Activated CD4-positive, alpha-beta memory T cell treated with anti-CD3 and anti-CD28 coated beads, Interleukin-2, amount 10 ng/mL, durations not matched to agents 7 days and 5 days (primary cell): ENCODE results near the gene TMEM186. TPM values are rescaled to one million over a fixed set of nuclear protein-coding genes. Genes with fewer than 3 reads are reported as not detected.

Source experiments
- CTCF ChIA-PET: fragments of 350-600 bp; sonication (Branson Sonifier 250); formaldehyde crosslinking; loops from one replicate; lab custom pipeline; 2021; ENCODE audit warnings: antibody characterized with exemption, inconsistent platforms; lab: Charles Lee
- POLR2A ChIA-PET: fragments of 350-600 bp; sonication (Branson Sonifier 250); formaldehyde crosslinking; loops from one replicate; lab custom pipeline; 2021; ENCODE audit warnings: antibody characterized with exemption; lab: Charles Lee
- DNase-seq: peaks from one replicate; pipeline ENCODE4 v3.0.0-alpha.2; 2020
- H3K27ac Mint-ChIP-seq: one replicate; pipeline ENCODE4 v1.8.0; 2021; ENCODE audit warnings: mild to moderate bottlenecking, mixed read lengths
- H3K27me3 Mint-ChIP-seq: one replicate; pipeline ENCODE4 v1.8.0; 2021; ENCODE audit warnings: mixed read lengths
- H3K36me3 Mint-ChIP-seq: one replicate; pipeline ENCODE4 v1.8.0; 2021; ENCODE audit warnings: low read depth, mixed read lengths
- H3K4me1 Mint-ChIP-seq: one replicate; pipeline ENCODE4 v1.8.0; 2021; ENCODE audit warnings: mixed read lengths
- H3K4me3 Mint-ChIP-seq: one replicate; pipeline ENCODE4 v1.8.0; 2021; ENCODE audit warnings: mild to moderate bottlenecking, mixed read lengths
- H3K9me3 Mint-ChIP-seq: one replicate; pipeline ENCODE4 v1.8.0; 2021; ENCODE audit warnings: mixed read lengths
- total RNA-seq, 2 experiments: library from RNA; stranded (reverse); gene quantifications; one replicate each; pipeline ENCODE4 v1.2.3, GENCODE V29; 2021

Gene TMEM186
- total RNA-seq, 2 experiments from 2014 or later: 12.2 to 12.6 TPM

- no peaks in the 10 kb centered on the region for H3K27me3 Mint-ChIP-seq
- ChIA-PET CTCF (no interaction called here), POLR2A (interaction anchor here (1.1 to 1.4 kb wide), 3 partner anchors 11 to 40 kb away, joined by 3 to 7 read pairs (median 4); partner anchors contain the start of gene CARHSP1)
- no peak for DNase-seq
- peaks cover 69% of the 10 kb centered on the region for H3K36me3 Mint-ChIP-seq
- H3K9me3 Mint-ChIP-seq: no peaks in the 10 kb centered on the region
- no peak overlapping the region for H3K4me3 Mint-ChIP-seq
- H3K4me1 Mint-ChIP-seq: peaks cover 24% of the 10 kb centered on the region
- H3K27ac Mint-ChIP-seq: peak overlapping the region; percentile 28
Measured at GRCh38 chr16:8828541-8829165, 31.2 kb upstream of the TMEM186 start.

- POLR2A ChIA-PET: interaction anchor here (0.9 to 1.5 kb wide), 4 partner anchors 9 to 43 kb away, joined by 3 to 5 read pairs (median 3); partner anchors contain the start of gene CARHSP1
- DNase-seq: no peak
- Mint-ChIP-seq H3K9me3 (no peaks in the 10 kb centered on the region), H3K4me1 (peaks cover 14% of the 10 kb centered on the region), H3K36me3 (peaks cover 65% of the 10 kb centered on the region), H3K4me3 (no peak overlapping the region), H3K27ac (no peak overlapping the region), H3K27me3 (no peaks in the 10 kb centered on the region)
- CTCF ChIA-PET: interaction anchor here (1.4 kb wide), 1 partner anchor 110 kb away, joined by 6 read pairs; no protein-coding TSS in a partner anchor
Measured at GRCh38 chr16:8826278-8826879, 28.9 kb upstream of the TMEM186 start.

DNA sequence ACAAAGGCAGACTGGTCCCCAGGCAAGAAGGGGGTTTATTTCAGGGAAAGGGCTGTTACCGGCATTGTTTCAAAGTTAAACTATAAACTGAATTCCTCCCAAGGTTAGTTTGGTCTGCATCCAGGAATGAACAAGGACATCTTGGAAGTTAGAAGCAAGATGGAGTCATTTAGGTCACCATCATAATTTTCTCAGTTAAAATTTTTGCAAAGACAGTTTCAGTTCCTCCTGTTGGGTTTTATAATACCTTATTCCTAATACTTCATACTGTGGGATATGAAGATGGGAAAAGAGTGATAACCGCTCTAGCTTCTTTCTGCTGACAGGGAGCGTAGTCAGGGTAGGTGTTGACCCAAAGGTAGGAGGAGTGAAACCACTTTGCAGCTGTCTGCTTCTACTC lies 25.0 kb upstream of the TMEM186 start:
- Mint-ChIP-seq H3K27me3 (no peaks in the 10 kb centered on the region), H3K36me3 (peaks cover 61% of the 10 kb centered on the region), H3K4me3 (no peak overlapping the region), H3K27ac (peak overlapping the region; percentile 9), H3K4me1 (peaks cover 16% of the 10 kb centered on the region), H3K9me3 (no peaks in the 10 kb centered on the region)
- ChIA-PET CTCF (interaction anchor here (0.5 to 1.3 kb wide), 3 partner anchors 13 to 255 kb away, joined by 3 read pairs; no protein-coding TSS in a partner anchor), POLR2A (interaction anchor here (0.9 to 1.4 kb wide), 2 partner anchors 12 to 46 kb away, joined by 5 to 6 read pairs; partner anchors contain the start of gene CARHSP1)
- DNase-seq: no peak

GRCh38 chr16:8819411-8820034 lies 22.1 kb upstream of the TMEM186 start:
- peaks cover 72% of the 10 kb centered on the region for H3K36me3 Mint-ChIP-seq
- H3K9me3 Mint-ChIP-seq: no peaks in the 10 kb centered on the region
- POLR2A ChIA-PET: interaction anchor here (1.4 to 1.9 kb wide), 2 partner anchors 22 to 49 kb away, joined by 5 read pairs; partner anchors contain the start of genes CARHSP1, PMM2 and TMEM186
- no peaks in the 10 kb centered on the region for H3K27me3 Mint-ChIP-seq
- H3K27ac Mint-ChIP-seq: peak overlapping the region; percentile 17
- no peak for DNase-seq
- CTCF ChIA-PET: interaction anchor here (1.5 kb wide), 1 partner anchor 61 kb away, joined by 5 read pairs; no protein-coding TSS in a partner anchor
- no peak overlapping the region for H3K4me3 Mint-ChIP-seq
- peaks cover 36% of the 10 kb centered on the region for H3K4me1 Mint-ChIP-seq

- no peak overlapping the region for H3K4me3 Mint-ChIP-seq
- H3K27ac Mint-ChIP-seq: peak overlapping the region; percentile 17
- no peaks in the 10 kb centered on the region for H3K27me3 Mint-ChIP-seq
- peaks cover 73% of the 10 kb centered on the region for H3K36me3 Mint-ChIP-seq
- DNase-seq: no peak
- ChIA-PET CTCF (interaction anchor here (1.5 kb wide), 1 partner anchor 62 kb away, joined by 5 read pairs; no protein-coding TSS in a partner anchor), POLR2A (interaction anchor here (1.4 to 2.8 kb wide), 2 partner anchors 50 kb away, joined by 5 to 37 read pairs; partner anchors contain the start of gene CARHSP1)
- peaks cover 40% of the 10 kb centered on the region for H3K4me1 Mint-ChIP-seq
- H3K9me3 Mint-ChIP-seq: no peaks in the 10 kb centered on the region
Measured at GRCh38 chr16:8818504-8819270, 21.2 kb upstream of the TMEM186 start.

- Mint-ChIP-seq H3K4me3 (no peak overlapping the region), H3K36me3 (peaks cover 78% of the 10 kb centered on the region), H3K9me3 (no peaks in the 10 kb centered on the region), H3K27me3 (no peaks in the 10 kb centered on the region), H3K27ac (peak overlapping the region; percentile 87), H3K4me1 (peaks cover 47% of the 10 kb centered on the region)
- POLR2A ChIA-PET: interaction anchor here (0.7 to 2.8 kb wide), 15 partner anchors 8 to 319 kb away, joined by 3 to 37 read pairs (median 4); partner anchors contain the start of genes CARHSP1, PMM2 and TMEM186
- CTCF ChIA-PET: interaction anchor here (0.5 to 2.1 kb wide), 11 partner anchors 16 to 322 kb away, joined by 3 to 7 read pairs (median 4); partner anchors contain the start of genes CARHSP1, PMM2 and TMEM186
- no peak for DNase-seq
Measured at GRCh38 chr16:8816967-8817655, 19.7 kb upstream of the TMEM186 start.

- Mint-ChIP-seq H3K27ac (peak overlapping the region; percentile 52), H3K36me3 (peaks cover 81% of the 10 kb centered on the region), H3K4me1 (peaks cover 45% of the 10 kb centered on the region), H3K27me3 (no peaks in the 10 kb centered on the region), H3K9me3 (no peaks in the 10 kb centered on the region), H3K4me3 (no peak overlapping the region)
- POLR2A ChIA-PET: interaction anchor here (0.6 kb wide), 1 partner anchor 16 kb away, joined by 3 read pairs; no protein-coding TSS in a partner anchor
- no peak for DNase-seq
- CTCF ChIA-PET: no interaction called here
Measured at GRCh38 chr16:8814095-8814806, 16.8 kb upstream of the TMEM186 start.

GRCh38 chr16:8812162-8812843 lies 14.9 kb upstream of the TMEM186 start:
- POLR2A ChIA-PET: no interaction called here
- Mint-ChIP-seq H3K4me3 (no peak overlapping the region), H3K36me3 (peaks cover 82% of the 10 kb centered on the region), H3K27me3 (no peaks in the 10 kb centered on the region), H3K4me1 (peaks cover 36% of the 10 kb centered on the region), H3K9me3 (no peaks in the 10 kb centered on the region), H3K27ac (peak overlapping the region; percentile 44)
- DNase-seq: no peak
- CTCF ChIA-PET: interaction anchor here (1.0 kb wide), 1 partner anchor 124 kb away, joined by 3 read pairs; no protein-coding TSS in a partner anchor

- POLR2A ChIA-PET: interaction anchor here (1.7 kb wide), 1 partner anchor 11 kb away, joined by 7 read pairs; the partner anchor contains the start of genes PMM2 and TMEM186
- DNase-seq: no peak
- Mint-ChIP-seq H3K4me1 (peaks cover 15% of the 10 kb centered on the region), H3K4me3 (no peak overlapping the region), H3K9me3 (no peaks in the 10 kb centered on the region), H3K27ac (no peak overlapping the region), H3K27me3 (no peaks in the 10 kb centered on the region), H3K36me3 (peaks cover 80% of the 10 kb centered on the region)
- CTCF ChIA-PET: interaction anchor here (0.9 to 1.6 kb wide), 2 partner anchors 9 to 12 kb away, joined by 3 read pairs; no protein-coding TSS in a partner anchor
Measured at GRCh38 chr16:8808613-8809353, 11.3 kb upstream of the TMEM186 start.

DNA sequence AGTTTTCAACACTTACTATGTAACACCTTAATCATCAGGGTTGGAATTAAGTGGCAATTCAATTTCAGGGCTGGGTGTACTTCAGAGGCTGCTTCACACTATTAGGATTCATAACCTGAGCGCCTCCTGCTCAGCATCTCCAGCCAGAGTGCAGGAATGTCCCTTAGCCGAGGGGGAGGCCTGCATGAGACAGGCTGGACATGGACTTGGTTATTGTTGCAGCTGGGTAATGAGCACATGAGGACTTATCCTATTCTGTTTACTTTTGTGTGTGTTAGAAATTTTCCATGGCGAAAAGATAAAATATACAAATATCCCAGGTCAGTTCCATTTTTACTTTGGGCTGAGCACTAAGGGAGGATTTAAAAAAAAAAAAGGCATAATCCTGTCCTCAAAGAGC lies 10.6 kb upstream of the TMEM186 start:
- POLR2A ChIA-PET: no interaction called here
- H3K4me1 Mint-ChIP-seq: peaks cover 12% of the 10 kb centered on the region
- H3K36me3 Mint-ChIP-seq: peaks cover 79% of the 10 kb centered on the region
- H3K4me3 Mint-ChIP-seq: no peak overlapping the region
- no peaks in the 10 kb centered on the region for H3K27me3 Mint-ChIP-seq
- CTCF ChIA-PET: no interaction called here
- H3K9me3 Mint-ChIP-seq: no peaks in the 10 kb centered on the region
- no peak for DNase-seq
- H3K27ac Mint-ChIP-seq: no peak overlapping the region
